ENCODE measurements around the gene RANGAP1.

RANGAP1 gene

DNA sequence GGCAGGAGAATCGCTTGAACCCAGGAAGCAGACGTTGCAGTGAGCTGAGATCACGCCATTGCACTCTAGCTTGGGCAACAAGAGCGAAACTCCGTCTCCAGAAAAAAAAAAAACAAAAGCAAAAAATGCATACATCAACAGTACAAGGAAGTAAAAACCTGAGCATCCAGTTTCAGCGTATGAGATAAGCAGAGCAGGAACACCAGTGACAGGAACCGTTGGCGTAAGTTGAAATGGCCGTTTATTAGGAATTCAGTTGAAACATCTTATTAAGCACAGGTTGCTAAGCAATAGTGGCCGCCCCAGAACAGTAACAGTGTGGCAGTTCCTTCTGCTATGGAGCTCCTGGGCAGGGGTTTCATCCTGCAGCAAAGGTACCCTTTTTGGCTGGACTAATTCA lies 84.8 kb downstream of the RANGAP1 start:
- no peaks in the 10 kb centered on the region for H3K9me3 ChIP-seq (ENCODE audit: insufficient read depth, low read length, severe bottlenecking)
- no peak for TF ChIP-seq EZH2 (IDR thresholded peaks at IDR 0.05; ENCODE audit: borderline replicate concordance, low read depth, low read length, severe bottlenecking)
- TF ChIP-seq, protein P1, sequence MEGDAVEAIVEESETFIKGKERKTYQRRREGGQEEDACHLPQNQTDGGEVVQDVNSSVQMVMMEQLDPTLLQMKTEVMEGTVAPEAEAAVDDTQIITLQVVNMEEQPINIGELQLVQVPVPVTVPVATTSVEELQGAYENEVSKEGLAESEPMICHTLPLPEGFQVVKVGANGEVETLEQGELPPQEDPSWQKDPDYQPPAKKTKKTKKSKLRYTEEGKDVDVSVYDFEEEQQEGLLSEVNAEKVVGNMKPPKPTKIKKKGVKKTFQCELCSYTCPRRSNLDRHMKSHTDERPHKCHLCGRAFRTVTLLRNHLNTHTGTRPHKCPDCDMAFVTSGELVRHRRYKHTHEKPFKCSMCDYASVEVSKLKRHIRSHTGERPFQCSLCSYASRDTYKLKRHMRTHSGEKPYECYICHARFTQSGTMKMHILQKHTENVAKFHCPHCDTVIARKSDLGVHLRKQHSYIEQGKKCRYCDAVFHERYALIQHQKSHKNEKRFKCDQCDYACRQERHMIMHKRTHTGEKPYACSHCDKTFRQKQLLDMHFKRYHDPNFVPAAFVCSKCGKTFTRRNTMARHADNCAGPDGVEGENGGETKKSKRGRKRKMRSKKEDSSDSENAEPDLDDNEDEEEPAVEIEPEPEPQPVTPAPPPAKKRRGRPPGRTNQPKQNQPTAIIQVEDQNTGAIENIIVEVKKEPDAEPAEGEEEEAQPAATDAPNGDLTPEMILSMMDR (IDR thresholded peaks at IDR 0.05; ENCODE audit: borderline replicate concordance, extremely low read depth, low read length, poor library complexity, severe bottlenecking), result no peak
- H3K27me3 ChIP-seq (ENCODE audit: insufficient read depth, low read length, poor library complexity), result no peaks in the 10 kb centered on the region
- H2AFZ ChIP-seq (ENCODE audit: low read depth, low read length), result no peak overlapping the region
- H3K79me2 ChIP-seq (ENCODE audit: insufficient read depth, low read length), result peaks cover 10% of the 10 kb centered on the region
- H3K27ac ChIP-seq (ENCODE audit: low read length), result no peak overlapping the region
- no peak overlapping the region for H3K4me3 ChIP-seq (ENCODE audit: low read depth in 1 of 2, low read length in 2 of 2)
- H3K9ac ChIP-seq (ENCODE audit: low read depth, low read length), result no peak overlapping the region
- ATAC-seq (ENCODE audit: insufficient read depth, low read depth) (no peak), DNase-seq (no peak)
- no peak overlapping the region for H3K4me2 ChIP-seq (ENCODE audit: insufficient read depth, low read length)
- no peaks in the 10 kb centered on the region for H3K36me3 ChIP-seq (ENCODE audit: insufficient read depth, low read length)
- peaks cover 32% of the 10 kb centered on the region for H3K4me1 ChIP-seq (ENCODE audit: insufficient read depth, low read length)
- H4K20me1 ChIP-seq (ENCODE audit: insufficient read depth, low read length), result no peaks in the 10 kb centered on the region

DNA sequence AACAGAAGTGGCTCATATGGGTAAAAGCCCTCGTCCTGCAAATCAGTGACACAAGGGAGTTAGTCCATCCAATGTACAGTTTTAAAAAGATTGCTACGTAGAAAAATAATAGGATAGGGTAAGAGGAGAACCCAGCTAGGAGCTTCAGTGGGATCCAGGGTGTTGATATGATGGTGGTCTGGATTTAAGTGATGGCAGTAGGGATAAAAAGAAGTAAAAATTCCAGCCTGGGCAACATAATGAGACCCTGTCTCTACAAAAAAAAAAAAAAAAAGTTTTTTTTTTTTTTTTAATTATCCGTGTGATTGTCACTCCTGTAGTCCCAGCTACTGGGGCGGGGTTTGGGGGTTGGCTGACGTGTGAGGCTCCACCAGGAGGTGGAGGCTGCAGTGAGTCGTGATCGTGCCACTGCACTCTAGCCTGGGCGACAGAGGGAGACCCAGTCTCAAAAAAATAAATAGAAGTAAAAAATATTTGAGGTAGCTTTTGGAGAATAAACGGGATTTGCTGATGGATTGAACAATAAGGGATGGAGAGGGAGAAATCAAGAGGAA lies 87.9 kb downstream of the RANGAP1 start:
- Histone ChIP-seq H3K4me1 (ENCODE audit: insufficient read depth, low read length) (peaks cover 21% of the 10 kb centered on the region), H3K4me2 (ENCODE audit: insufficient read depth, low read length) (peak overlapping the region; percentile 100), H3K9ac (ENCODE audit: low read depth, low read length) (peak overlapping the region; percentile 70), H3K4me3 (ENCODE audit: low read depth in 1 of 2, low read length in 2 of 2) (peak overlapping the region; percentile 49 to 99), H2AFZ (ENCODE audit: low read depth, low read length) (peak overlapping the region; percentile 99), H3K36me3 (ENCODE audit: insufficient read depth, low read length) (no peaks in the 10 kb centered on the region), H3K79me2 (ENCODE audit: insufficient read depth, low read length) (no peaks in the 10 kb centered on the region), H3K27me3 (ENCODE audit: insufficient read depth, low read length, poor library complexity) (no peaks in the 10 kb centered on the region), H3K9me3 (ENCODE audit: insufficient read depth, low read length, severe bottlenecking) (no peaks in the 10 kb centered on the region), H3K27ac (ENCODE audit: low read length) (peak overlapping the region; percentile 67; the same call in 1 of the 2 replicates), H4K20me1 (ENCODE audit: insufficient read depth, low read length) (no peaks in the 10 kb centered on the region)
- ATAC-seq (ENCODE audit: insufficient read depth, low read depth) (peak; percentile 60), DNase-seq (peak; percentile 62)
- no peak for TF ChIP-seq EZH2 (IDR thresholded peaks at IDR 0.05; ENCODE audit: borderline replicate concordance, low read depth, low read length, severe bottlenecking)
- TF ChIP-seq, protein P1 (IDR thresholded peaks at IDR 0.05; ENCODE audit: borderline replicate concordance, extremely low read depth, low read length, poor library complexity, severe bottlenecking), result peak; percentile 19

DNA sequence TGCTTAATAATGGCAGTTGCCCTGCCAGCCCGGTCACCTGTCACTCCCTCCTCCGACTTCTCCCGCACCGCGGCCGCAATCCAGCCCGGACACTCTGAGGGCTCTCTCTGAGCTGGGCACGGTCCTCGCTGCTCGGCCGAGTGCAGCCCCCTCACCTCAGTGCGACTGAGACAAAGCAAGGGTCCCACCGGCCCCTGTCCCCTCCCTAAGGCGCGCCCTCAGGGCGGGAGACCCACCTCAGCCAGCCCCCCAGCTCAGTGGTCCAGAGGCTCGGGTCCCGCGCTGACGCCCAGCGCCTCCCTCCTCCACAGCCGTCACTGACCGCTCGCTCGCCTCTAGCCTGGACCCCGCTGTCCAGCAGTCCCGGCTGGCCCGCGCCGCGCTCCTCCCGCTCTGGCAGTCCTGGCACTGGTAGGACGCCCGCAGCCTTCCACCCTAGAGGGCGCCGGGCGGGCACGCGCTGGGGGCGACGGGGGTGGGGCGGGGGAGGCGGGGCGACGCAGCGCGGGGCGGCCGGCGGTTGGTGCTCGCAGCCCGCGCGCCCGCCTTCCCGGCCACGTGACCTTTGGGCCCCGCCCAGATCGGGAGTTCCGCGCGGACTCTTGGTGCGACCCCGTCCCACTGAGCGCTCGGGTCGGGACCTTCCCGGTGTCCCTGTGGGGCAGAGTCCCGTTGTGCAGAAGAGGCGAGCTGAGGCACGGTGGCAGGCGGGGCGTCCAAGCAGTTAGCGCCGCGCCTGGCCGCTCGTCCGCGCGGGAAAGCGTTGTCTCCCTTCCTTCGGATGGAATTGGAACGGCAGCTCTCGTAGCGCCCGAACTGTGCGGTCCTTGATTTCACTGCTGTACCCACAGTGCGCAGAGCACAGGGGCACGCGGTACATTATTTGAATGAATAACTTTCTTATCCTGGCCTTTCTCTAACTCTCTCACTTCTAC lies 88.7 kb downstream of the RANGAP1 start:
- no peak for TF ChIP-seq EZH2 (IDR thresholded peaks at IDR 0.05; ENCODE audit: borderline replicate concordance, low read depth, low read length, severe bottlenecking)
- TF ChIP-seq, protein P1 (IDR thresholded peaks at IDR 0.05; ENCODE audit: borderline replicate concordance, extremely low read depth, low read length, poor library complexity, severe bottlenecking), result peak; percentile 22
- no peaks in the 10 kb centered on the region for H4K20me1 ChIP-seq (ENCODE audit: insufficient read depth, low read length)
- peak overlapping the region; percentile 70 for H3K9ac ChIP-seq (ENCODE audit: low read depth, low read length)
- peak; percentile 84 for ATAC-seq (ENCODE audit: insufficient read depth, low read depth)
- H3K79me2 ChIP-seq (ENCODE audit: insufficient read depth, low read length), result no peaks in the 10 kb centered on the region
- H3K4me1 ChIP-seq (ENCODE audit: insufficient read depth, low read length), result peaks cover 21% of the 10 kb centered on the region
- H3K27ac ChIP-seq (ENCODE audit: low read length), result peak overlapping the region; percentile 67
- no peaks in the 10 kb centered on the region for H3K9me3 ChIP-seq (ENCODE audit: insufficient read depth, low read length, severe bottlenecking)
- peak; percentile 86 for DNase-seq
- H3K36me3 ChIP-seq (ENCODE audit: insufficient read depth, low read length), result no peaks in the 10 kb centered on the region
- H3K4me2 ChIP-seq (ENCODE audit: insufficient read depth, low read length), result peak overlapping the region; percentile 100
- H3K4me3 ChIP-seq (ENCODE audit: low read depth in 1 of 2, low read length in 2 of 2), result peak overlapping the region; percentile 49 to 99
- H3K27me3 ChIP-seq (ENCODE audit: insufficient read depth, low read length, poor library complexity), result no peaks in the 10 kb centered on the region
- H2AFZ ChIP-seq (ENCODE audit: low read depth, low read length), result peak overlapping the region; percentile 99

Data from DND-41 (cell line).